ENCODE measurements around the gene DENND4A.
"Not testable (repeated sequence)": the region's sequence is repeated elsewhere in the genome, so short reads cannot be mapped to it uniquely, and the experiment has no call there.

The DENND4A gene

GRCh38 chr15:65818927-65819562, 27.0 kb upstream of the DENND4A start:
- no peak for DNase-seq

- no peak for DNase-seq
Measured at GRCh38 chr15:65816441-65816840, 24.3 kb upstream of the DENND4A start.

GRCh38 chr15:65816008-65816407, 23.9 kb upstream of the DENND4A start:
- DNase-seq, result not testable (repeated sequence)

GRCh38 chr15:65814271-65814670, 22.2 kb upstream of the DENND4A start:
- not testable (repeated sequence) for DNase-seq

- DNase-seq, result no peak
Measured at GRCh38 chr15:65812916-65813315, 20.8 kb upstream of the DENND4A start.

- DNase-seq, result no peak
Measured at GRCh38 chr15:65812467-65812866, 20.4 kb upstream of the DENND4A start.

GRCh38 chr15:65811835-65812234, 19.7 kb upstream of the DENND4A start:
- no peak for DNase-seq

GRCh38 chr15:65811011-65811733, 19.1 kb upstream of the DENND4A start:
- DNase-seq, result not testable (repeated sequence)

- DNase-seq, result no peak
Measured at GRCh38 chr15:65806397-65806796, 14.3 kb upstream of the DENND4A start.

GRCh38 chr15:65805019-65805745, 13.1 kb upstream of the DENND4A start:
- no peak for DNase-seq

GRCh38 chr15:65804252-65804931, 12.3 kb upstream of the DENND4A start:
- DNase-seq, result no peak

- DNase-seq, result no peak
Measured at GRCh38 chr15:65801229-65801805, 9.2 kb upstream of the DENND4A start.

- no peak for DNase-seq
Measured at GRCh38 chr15:65796610-65797078, 4.6 kb upstream of the DENND4A start.

- no peak for DNase-seq
Measured at GRCh38 chr15:65795663-65796216, 3.6 kb upstream of the DENND4A start.

- DNase-seq, result no peak
Measured at GRCh38 chr15:65793818-65794104, 1.7 kb upstream of the DENND4A start.

GRCh38 chr15:65792988-65793817, 1.1 kb upstream of the DENND4A start:
- DNase-seq, result no peak

GRCh38 chr15:65791335-65792137, 557 bp downstream of the DENND4A start:
- DNase-seq, result peak; percentile 84

- DNase-seq, result no peak
Measured at GRCh38 chr15:65790694-65791334, 1.3 kb downstream of the DENND4A start.

- no peak for DNase-seq
Measured at GRCh38 chr15:65789759-65790425, 2.2 kb downstream of the DENND4A start.

GRCh38 chr15:65789105-65789504, 3.0 kb downstream of the DENND4A start:
- no peak for DNase-seq
